HG03571 (cell line): ENCODE data around the gene CNIH1.
"Not testable (repeated sequence)": the region's sequence is repeated elsewhere in the genome, so short reads cannot be mapped to it uniquely, and the experiment has no call there.

Source experiments
- ATAC-seq: cut with Tn5 transposase; IDR thresholded peaks from one replicate; pipeline ENCODE4 v1.9.1; 2021; ENCODE audit not compliant: unreplicated experiment

Gene CNIH1

DNA sequence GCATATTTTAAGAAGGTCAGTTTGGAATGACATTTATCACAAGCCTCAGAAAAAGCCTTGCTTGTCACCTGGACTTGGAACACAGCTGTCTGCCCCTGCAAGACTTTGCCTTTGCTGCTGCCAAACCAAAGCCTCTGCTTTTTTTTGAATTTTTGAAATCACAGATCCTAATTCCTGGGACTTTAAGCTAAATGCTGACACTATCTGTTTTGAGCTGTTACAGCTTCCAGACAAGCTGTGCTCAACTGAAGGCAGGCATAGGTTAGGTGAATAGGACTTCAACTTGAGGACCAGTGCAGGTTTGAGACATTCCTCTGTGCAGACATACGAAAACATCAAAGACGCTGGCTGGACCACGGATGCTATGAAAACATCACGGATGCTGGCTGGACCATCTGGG, 55.6 kb downstream of the CNIH1 start:
- no peak for ATAC-seq

DNA sequence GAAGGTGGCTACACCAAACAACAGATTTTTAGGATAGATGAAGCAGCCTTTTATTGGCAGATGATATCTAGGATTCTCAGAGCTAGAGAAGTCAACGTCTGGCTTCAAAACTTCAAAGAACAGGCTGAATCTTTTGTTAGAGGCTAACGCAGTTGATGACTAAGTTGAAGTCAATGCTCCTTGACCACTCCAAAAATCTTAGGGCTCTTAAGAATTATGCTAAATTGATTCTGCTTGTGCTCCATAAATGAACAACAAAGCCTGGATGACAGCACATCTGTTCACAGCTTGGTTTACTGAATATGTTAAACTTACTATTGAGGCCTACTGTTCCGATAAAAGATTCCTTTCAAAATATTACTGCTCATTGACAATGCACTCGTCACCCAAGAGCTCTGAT, 57.3 kb downstream of the CNIH1 start:
- ATAC-seq = no peak

GRCh38 chr14:54381821-54382220, 59.4 kb downstream of the CNIH1 start:
- ATAC-seq = no peak

- ATAC-seq = not testable (repeated sequence)
Observed at GRCh38 chr14:54380558-54380957, 60.6 kb downstream of the CNIH1 start.

DNA sequence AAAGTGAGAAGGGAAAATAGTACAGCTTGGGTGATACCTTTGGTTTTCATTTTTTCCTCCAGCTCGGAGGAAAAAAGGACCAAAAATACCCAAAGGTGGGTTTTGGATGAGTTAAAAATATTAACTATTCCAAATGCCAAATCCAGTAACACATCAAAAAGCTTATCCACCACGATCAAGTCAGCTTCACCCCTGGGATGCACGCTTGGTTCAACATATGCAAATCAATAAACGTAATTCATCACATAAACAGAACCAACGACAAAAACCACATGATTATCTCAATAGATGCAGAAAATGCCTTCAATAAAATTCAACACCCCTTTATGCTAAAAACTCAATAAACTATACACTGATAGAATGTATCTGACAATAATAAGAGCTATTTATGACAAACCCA, 62.3 kb downstream of the CNIH1 start:
- ATAC-seq = not testable (repeated sequence)

DNA sequence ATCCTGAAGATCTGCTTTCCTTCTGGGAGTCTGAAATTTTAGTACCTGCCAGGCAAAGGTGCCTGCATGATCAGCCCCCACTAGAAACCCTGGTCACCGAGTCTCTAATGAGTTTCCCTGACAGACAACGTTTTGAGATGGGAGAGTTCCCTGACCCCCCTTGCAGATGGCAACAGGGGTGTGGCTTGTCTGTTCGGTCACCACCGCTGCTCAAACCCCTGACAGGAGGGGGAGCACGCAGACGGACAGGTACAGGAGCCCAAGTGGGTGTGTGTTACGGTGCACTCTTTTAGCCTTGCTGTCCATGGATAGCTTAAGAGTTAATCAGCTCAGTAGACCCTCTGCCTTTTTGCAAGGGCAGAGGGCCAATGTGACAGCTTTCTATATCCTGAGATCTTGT, 63.7 kb downstream of the CNIH1 start:
- ATAC-seq = no peak

DNA sequence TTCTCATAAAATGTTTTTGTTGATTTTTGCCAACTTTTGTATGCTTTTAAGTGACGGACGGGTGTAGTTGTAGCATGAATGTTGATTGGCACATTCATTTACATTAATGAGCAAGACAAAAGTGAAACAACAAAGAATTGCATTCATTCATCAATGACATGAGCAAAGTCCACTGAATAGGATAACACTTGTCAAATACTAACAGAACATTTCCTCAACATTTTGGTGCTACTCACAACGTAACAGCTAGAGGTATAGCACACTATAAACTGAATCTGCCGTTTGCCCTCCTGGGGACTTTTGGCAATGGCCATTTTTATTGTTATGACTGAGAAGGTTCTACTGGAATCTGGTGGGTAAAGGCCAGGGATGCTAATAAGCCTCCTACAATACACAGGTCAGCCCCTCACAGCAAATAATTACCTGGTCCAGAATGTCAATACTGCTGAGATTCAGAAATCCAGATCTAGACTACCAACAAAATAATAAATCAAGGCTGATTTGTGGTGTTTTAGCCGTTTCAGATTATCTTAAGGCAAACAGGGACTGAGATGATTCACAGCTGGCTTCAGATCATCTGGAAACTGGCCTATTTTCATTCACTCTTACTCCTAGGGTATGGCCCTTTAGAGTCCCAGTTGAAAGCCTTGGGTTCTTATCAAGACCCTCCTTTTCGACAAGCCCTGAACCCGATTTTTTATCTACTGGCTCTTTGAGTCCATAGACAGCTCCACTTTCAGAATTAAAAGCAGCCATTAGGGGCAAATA, 66.9 kb downstream of the CNIH1 start:
- no peak for ATAC-seq
